Right lobe of liver (tissue), 6 donors: ENCODE data around the gene CEP95. TPM values are rescaled to one million over a fixed set of nuclear protein-coding genes. Genes with fewer than 3 reads are reported as not detected.

Source experiments
- ATAC-seq, 4 donors: fragments of 200-7000 bp; cut with Tn5 transposase; one replicate each; pipeline ENCODE4 v1.9.1; 2020; ENCODE audit warnings: mild to moderate bottlenecking in 4 of 4, moderate library complexity in 4 of 4
- DNase-seq, 3 donors: peaks; one replicate each; pipeline ENCODE4 v3.0.0-alpha.2; 2020
- H3K27ac ChIP-seq, 3 donors: fragments of 200-600 bp; one replicate each; pipeline ENCODE4 v1.8.0; 2022
- H3K27me3 ChIP-seq, 2 donors: fragments of 200-600 bp; one replicate each; pipeline ENCODE4 v1.8.0; 2022
- H3K36me3 ChIP-seq, 4 donors: fragments of 200-600 bp; sonication (generic) in 1 of 4; one replicate each; pipeline versions ENCODE4 v1.5.1 to v1.8.0; 2017 to 2022; ENCODE audit warnings: control low read depth in 1 of 4
- H3K4me1 ChIP-seq, 4 donors: fragments of 200-600 bp; sonication (generic) in 1 of 4; one replicate each; pipeline versions ENCODE4 v1.5.1 to v1.8.0; 2017 to 2022; ENCODE audit warnings: control low read depth in 1 of 4
- H3K4me3 ChIP-seq, 3 donors: fragments of 200-600 bp; one replicate each; pipeline ENCODE4 v1.8.0; 2022
- H3K9me3 ChIP-seq, 4 donors: fragments of 200-600 bp; sonication (generic) in 1 of 4; one replicate each; pipeline versions ENCODE4 v1.5.1 to v1.8.0; 2017 to 2022; ENCODE audit warnings: control low read depth in 1 of 4
- POLR2A ChIP-seq: fragments of 450-650 bp; IDR thresholded peaks from one replicate; pipeline ENCODE4 v1.6.1; 2017; ENCODE audit warnings: antibody characterized with exemption, mild to moderate bottlenecking
- WGBS: methylation state at CpG from one replicate; pipeline ENCODE4 v1.1.6; 2018; ENCODE audit warnings: low coverage, low lambda C conversion rate; ENCODE audit not compliant: insufficient coverage; ENCODE audit errors: missing lambda C conversion rate; 5-methylcytosine and 5-hydroxymethylcytosine counted together
- intact Hi-C, 2 donors: fragments of 100-400 bp; cut with DNase I; formaldehyde crosslinking; loops; one replicate each; pipeline versions ENCODE4 v1.11.2 to v1.14.1; 2022
- total RNA-seq, 6 experiments: library from RNA; depleted of rRNA in 2 of 6; stranded (reverse); fragments of >200 nt in 2 of 6; fragmentation: NEBNext Ultra II Directional in 3 of 6; extraction: Animal tissue kit (Norgen Biotek cat#: 25700) in 3 of 6; gene quantifications; one replicate each; pipeline versions ENCODE4 v1.1.0 to v1.2.4, GENCODE V29; 2016 to 2023
- TF ChIP-seq, protein P1 (sequence below), 4 donors: fragments of 200-600 bp in 3 of 4; fragments of 450-650 bp in 1 of 4; IDR thresholded peaks; one replicate each; pipeline versions ENCODE4 v1.5.1 to v1.8.0; 2016 to 2022; ENCODE audit warnings: antibody characterized with exemption in 4 of 4, mild to moderate bottlenecking in 2 of 4
- donor health status: DM: no; HTN: yes; CAD: no.
- donor health status: DM: no; HTN: no; CAD: no.
- donor health status: DM: no; HTN: no; CAD: no.
- donor health status: DM: no; HTN: yes; CAD: no.
- donor health status: DM: no; HTN: yes; CAD: no.

The CEP95 gene
- total RNA-seq, 6 experiments from 2014 or later = 11.0 to 27.6 (median 14.0) TPM

DNA sequence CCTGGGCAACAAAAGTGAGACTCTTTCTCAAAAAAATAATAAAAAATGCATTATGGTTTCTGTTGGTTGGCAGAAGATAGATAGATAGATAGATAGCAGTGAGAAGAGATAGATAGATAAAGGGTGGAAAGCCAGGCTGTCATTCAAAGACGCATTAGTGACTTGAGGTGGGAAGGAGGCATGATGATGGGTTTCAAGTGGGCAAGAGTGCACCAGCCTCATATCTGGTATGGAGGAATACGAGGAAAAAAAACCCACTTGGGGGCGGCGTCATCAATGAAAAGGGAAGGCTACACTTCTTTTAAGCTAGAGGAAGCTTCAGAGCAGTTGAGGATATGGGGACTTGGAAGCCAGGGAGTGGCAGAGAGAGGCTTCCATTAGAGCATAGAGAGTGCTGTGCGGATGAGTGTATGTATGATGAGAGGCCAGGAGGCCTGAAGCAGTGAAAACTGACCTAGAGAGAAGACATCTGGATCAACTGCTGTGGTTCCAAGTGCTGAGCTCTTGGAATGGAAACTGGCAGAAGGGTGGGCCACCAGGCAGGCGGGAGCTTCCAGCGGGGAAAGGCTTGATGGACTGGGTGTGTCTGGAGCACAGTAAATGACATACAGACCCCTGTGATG, 31.8 kb downstream of the CEP95 start:
- peaks cover 0 to 45% (median 18%) of the 10 kb centered on the region in 4 donors for H3K36me3 ChIP-seq
- 95% methylated on average over 7 of the region's 7 CpGs for WGBS
- DNase-seq (no peak), ATAC-seq (no peak)
- H3K4me1 ChIP-seq = no peaks in the 10 kb centered on the region
- no peaks in the 10 kb centered on the region for H3K27me3 ChIP-seq
- H3K9me3 ChIP-seq = no peaks in the 10 kb centered on the region
- H3K4me3 ChIP-seq = no peak overlapping the region
- TF ChIP-seq, protein P1, sequence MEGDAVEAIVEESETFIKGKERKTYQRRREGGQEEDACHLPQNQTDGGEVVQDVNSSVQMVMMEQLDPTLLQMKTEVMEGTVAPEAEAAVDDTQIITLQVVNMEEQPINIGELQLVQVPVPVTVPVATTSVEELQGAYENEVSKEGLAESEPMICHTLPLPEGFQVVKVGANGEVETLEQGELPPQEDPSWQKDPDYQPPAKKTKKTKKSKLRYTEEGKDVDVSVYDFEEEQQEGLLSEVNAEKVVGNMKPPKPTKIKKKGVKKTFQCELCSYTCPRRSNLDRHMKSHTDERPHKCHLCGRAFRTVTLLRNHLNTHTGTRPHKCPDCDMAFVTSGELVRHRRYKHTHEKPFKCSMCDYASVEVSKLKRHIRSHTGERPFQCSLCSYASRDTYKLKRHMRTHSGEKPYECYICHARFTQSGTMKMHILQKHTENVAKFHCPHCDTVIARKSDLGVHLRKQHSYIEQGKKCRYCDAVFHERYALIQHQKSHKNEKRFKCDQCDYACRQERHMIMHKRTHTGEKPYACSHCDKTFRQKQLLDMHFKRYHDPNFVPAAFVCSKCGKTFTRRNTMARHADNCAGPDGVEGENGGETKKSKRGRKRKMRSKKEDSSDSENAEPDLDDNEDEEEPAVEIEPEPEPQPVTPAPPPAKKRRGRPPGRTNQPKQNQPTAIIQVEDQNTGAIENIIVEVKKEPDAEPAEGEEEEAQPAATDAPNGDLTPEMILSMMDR (IDR thresholded peaks at IDR 0.05) = no peak
- TF ChIP-seq POLR2A = no peak
- intact Hi-C loops = no loop called here
- H3K27ac ChIP-seq = no peak overlapping the region

GRCh38 chr17:64540118-64540776, 33.5 kb downstream of the CEP95 start:
- 96% methylated on average over 5 of the region's 5 CpGs for WGBS
- Histone ChIP-seq H3K27ac (no peak overlapping the region), H3K4me3 (no peak overlapping the region), H3K27me3 (no peaks in the 10 kb centered on the region), H3K36me3 (peaks cover 0 to 29% (median 17%) of the 10 kb centered on the region in 4 donors), H3K4me1 (no peaks in the 10 kb centered on the region), H3K9me3 (no peaks in the 10 kb centered on the region)
- intact Hi-C loops = no loop called here
- no peak for ATAC-seq
- TF ChIP-seq, protein P1 (IDR thresholded peaks at IDR 0.05) = no peak
- TF ChIP-seq POLR2A = no peak
- no peak for DNase-seq

DNA sequence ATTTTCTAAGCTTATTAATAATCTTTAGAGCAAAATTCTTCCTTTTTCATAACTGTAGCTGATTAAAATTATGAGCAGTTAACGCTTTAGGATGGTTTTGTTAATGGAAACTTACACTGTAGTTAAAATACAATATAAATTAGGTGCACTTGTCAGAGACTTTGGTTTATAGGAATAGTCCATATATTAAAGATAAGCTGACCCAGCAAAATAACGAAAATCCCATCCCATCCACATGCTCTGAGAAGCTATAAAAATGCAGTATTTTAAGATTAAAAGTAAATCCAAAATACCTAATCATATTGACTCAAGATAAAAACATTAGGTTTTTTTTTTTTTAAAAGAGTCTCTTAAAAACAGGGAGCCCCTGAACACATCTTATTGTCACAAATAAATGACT, 38.0 kb downstream of the CEP95 start:
- no peak overlapping the region for H3K4me3 ChIP-seq
- H3K36me3 ChIP-seq = peaks cover 0 to 10% (median 3%) of the 10 kb centered on the region in 4 donors
- no peaks in the 10 kb centered on the region for H3K4me1 ChIP-seq
- ATAC-seq = no peak
- no peaks in the 10 kb centered on the region for H3K9me3 ChIP-seq
- no peak for DNase-seq
- H3K27me3 ChIP-seq = no peaks in the 10 kb centered on the region
- intact Hi-C loops = no loop called here
- TF ChIP-seq POLR2A = no peak
- TF ChIP-seq, protein P1 (IDR thresholded peaks at IDR 0.05) = no peak
- whole genome bisulfite sequencing = 89% methylated on average over 2 of the region's 2 CpGs
- H3K27ac ChIP-seq = no peak overlapping the region

DNA sequence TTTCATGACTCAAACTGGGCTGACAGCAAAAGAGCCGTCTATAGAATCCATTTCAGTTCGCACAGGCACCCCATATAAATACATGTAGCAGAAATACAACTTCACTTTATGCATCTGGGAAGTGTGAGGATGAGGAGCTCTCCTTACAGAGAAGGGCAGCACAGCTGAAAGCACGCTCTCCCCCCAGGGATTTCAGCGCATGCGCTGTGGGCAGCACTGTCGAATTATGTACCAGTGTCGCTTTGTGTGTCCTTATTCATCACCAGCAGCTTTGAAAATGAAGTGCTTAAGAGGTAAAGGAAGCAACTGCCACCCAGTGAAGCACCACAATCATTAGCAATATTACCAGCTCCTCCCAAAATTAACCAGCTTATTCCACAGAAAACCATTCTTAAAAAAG, 39.9 kb downstream of the CEP95 start:
- H3K27me3 ChIP-seq = no peaks in the 10 kb centered on the region
- intact Hi-C loops = no loop called here
- no peaks in the 10 kb centered on the region for H3K9me3 ChIP-seq
- TF ChIP-seq POLR2A = no peak
- TF ChIP-seq, protein P1 (IDR thresholded peaks at IDR 0.05) = no peak
- DNase-seq = no peak
- H3K4me3 ChIP-seq = no peak overlapping the region
- ATAC-seq = no peak
- WGBS = 98% methylated on average over 5 of the region's 7 CpGs
- peaks cover 0 to 10% (median 3%) of the 10 kb centered on the region in 4 donors for H3K36me3 ChIP-seq
- H3K27ac ChIP-seq = no peak overlapping the region
- H3K4me1 ChIP-seq = no peaks in the 10 kb centered on the region
